A673 (cell line): ENCODE data around the gene IL15RA. TPM values are rescaled to one million over a fixed set of nuclear protein-coding genes. Genes with fewer than 3 reads are reported as not detected.

ENCODE experiments used
- Bru-seq: library from RNA; stranded (reverse); fragments of 400-500 nt; gene quantifications from one replicate; lab custom pipeline; 2021; lab: Mats Ljungman, UMichigan
- BruChase-seq, 2 experiments: library from RNA; stranded (reverse); fragments of 400-500 nt; gene quantifications; one replicate each; lab custom pipeline; 2021; lab: Mats Ljungman, UMichigan
- BruUV-seq: library from RNA; stranded (reverse); fragments of 400-500 nt; replicated peaks from 2 replicates; lab custom pipeline; 2021; lab: Mats Ljungman, UMichigan
- CTCF ChIA-PET: fragments of 300-600 bp; sonication (Branson Sonifier 250); formaldehyde crosslinking; loops from one replicate; lab custom pipeline; 2022; ENCODE audit warnings: antibody characterized with exemption; lab: Charles Lee
- POLR2A ChIA-PET: fragments of 300-600 bp; sonication (Branson Sonifier 250); formaldehyde crosslinking; loops from one replicate; lab custom pipeline; 2022; ENCODE audit warnings: antibody characterized with exemption; ENCODE audit not compliant: low non-redundant PET; lab: Charles Lee
- DNase-seq: peaks from one replicate; pipeline ENCODE4 v3.0.0-alpha.2; 2015; ENCODE audit warnings: low spot score
- H3K27ac ChIP-seq: fragments of 200-600 bp; sonication (generic); 2 replicates; pipeline ENCODE4 v1.5.1; 2016; ENCODE audit warnings: mixed run types, low read depth, mild to moderate bottlenecking, mixed read lengths, antibody characterized with exemption, low read length; ENCODE audit not compliant: poor library complexity, severe bottlenecking
- H3K27me3 ChIP-seq: fragments of 200-600 bp; sonication (generic); replicated peaks from 2 replicates; pipeline ENCODE4 v1.6.1; 2017; ENCODE audit warnings: mixed run types, low read depth, mild to moderate bottlenecking, mixed read lengths, antibody characterized with exemption, low read length; ENCODE audit not compliant: insufficient read depth, poor library complexity
- H3K36me3 ChIP-seq: fragments of 200-600 bp; sonication (generic); 2 replicates; pipeline ENCODE4 v1.6.1; 2016; ENCODE audit warnings: mixed run types, mild to moderate bottlenecking, mixed read lengths, antibody characterized with exemption, low read length; ENCODE audit not compliant: insufficient read depth, poor library complexity, severe bottlenecking
- H3K4me1 ChIP-seq: fragments of 200-600 bp; sonication (generic); 2 replicates; pipeline ENCODE4 v1.6.1; 2017; ENCODE audit warnings: mixed run types, mild to moderate bottlenecking, mixed read lengths, antibody characterized with exemption, low read length; ENCODE audit not compliant: insufficient read depth, poor library complexity, severe bottlenecking
- H3K4me3 ChIP-seq: fragments of 200-600 bp; sonication (generic); 2 replicates; pipeline ENCODE4 v1.5.1; 2016; ENCODE audit warnings: low read depth, mixed run types, mild to moderate bottlenecking, mixed read lengths, low read length; ENCODE audit not compliant: poor library complexity, severe bottlenecking
- H3K9me3 ChIP-seq: fragments of 200-600 bp; sonication (generic); 2 replicates; pipeline ENCODE4 v1.6.1; 2016; ENCODE audit warnings: mixed run types, low read depth, mild to moderate bottlenecking, mixed read lengths, antibody characterized with exemption, low read length; ENCODE audit not compliant: poor library complexity, severe bottlenecking
- EZH2 ChIP-seq: fragments of 200-600 bp; sonication (generic); IDR thresholded peaks from 2 replicates; pipeline ENCODE4 v1.6.1; 2017; ENCODE audit warnings: borderline replicate concordance, low read depth, mild to moderate bottlenecking, mixed read lengths, antibody characterized with exemption, low read length; ENCODE audit not compliant: poor library complexity, severe bottlenecking
- intact Hi-C: fragments of 100-400 bp; cut with micrococcal nuclease; formaldehyde crosslinking; loops from one replicate; pipeline ENCODE4 v1.10.0; 2022; ENCODE audit not compliant: unreplicated experiment
- long read RNA-seq: library from polyadenylated mRNA; stranded (forward); transcript quantifications from one replicate; pipeline ENCODE4 v2.0.0, GENCODE V29; 2022
- total RNA-seq: library from RNA; stranded (reverse); gene quantifications from 2 replicates; pipeline ENCODE4 v1.2.3, GENCODE V29; 2021
- TF ChIP-seq, protein P1 (sequence below): fragments of 300-800, 200-600 bp; sonication (generic); conservative IDR thresholded peaks from 2 replicates; pipeline ENCODE4 v1.5.1; 2017; ENCODE audit warnings: low read depth, mild to moderate bottlenecking, antibody characterized with exemption, low read length, moderate library complexity, mixed read lengths

IL15RA gene, protein sequence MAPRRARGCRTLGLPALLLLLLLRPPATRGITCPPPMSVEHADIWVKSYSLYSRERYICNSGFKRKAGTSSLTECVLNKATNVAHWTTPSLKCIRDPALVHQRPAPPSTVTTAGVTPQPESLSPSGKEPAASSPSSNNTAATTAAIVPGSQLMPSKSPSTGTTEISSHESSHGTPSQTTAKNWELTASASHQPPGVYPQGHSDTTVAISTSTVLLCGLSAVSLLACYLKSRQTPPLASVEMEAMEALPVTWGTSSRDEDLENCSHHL
- 1.1 and 1.7 TPM in 2 replicates for total RNA-seq
- Bru-seq, nascent RNA: percentile 32 among the genes with signal in this experiment
- BruChase-seq, experiment 1, labeled RNA remaining after a 2-hour chase: percentile 25 among the genes with signal in this experiment
- percentile 28 among the genes with signal in this experiment for BruChase-seq, experiment 2, labeled RNA remaining after a 6-hour chase
- long read RNA-seq, partial matches to known transcripts: 0 of 2 reads
- long read RNA-seq, other reads (novel, unspliced or antisense): 0 of 2 reads

DNA sequence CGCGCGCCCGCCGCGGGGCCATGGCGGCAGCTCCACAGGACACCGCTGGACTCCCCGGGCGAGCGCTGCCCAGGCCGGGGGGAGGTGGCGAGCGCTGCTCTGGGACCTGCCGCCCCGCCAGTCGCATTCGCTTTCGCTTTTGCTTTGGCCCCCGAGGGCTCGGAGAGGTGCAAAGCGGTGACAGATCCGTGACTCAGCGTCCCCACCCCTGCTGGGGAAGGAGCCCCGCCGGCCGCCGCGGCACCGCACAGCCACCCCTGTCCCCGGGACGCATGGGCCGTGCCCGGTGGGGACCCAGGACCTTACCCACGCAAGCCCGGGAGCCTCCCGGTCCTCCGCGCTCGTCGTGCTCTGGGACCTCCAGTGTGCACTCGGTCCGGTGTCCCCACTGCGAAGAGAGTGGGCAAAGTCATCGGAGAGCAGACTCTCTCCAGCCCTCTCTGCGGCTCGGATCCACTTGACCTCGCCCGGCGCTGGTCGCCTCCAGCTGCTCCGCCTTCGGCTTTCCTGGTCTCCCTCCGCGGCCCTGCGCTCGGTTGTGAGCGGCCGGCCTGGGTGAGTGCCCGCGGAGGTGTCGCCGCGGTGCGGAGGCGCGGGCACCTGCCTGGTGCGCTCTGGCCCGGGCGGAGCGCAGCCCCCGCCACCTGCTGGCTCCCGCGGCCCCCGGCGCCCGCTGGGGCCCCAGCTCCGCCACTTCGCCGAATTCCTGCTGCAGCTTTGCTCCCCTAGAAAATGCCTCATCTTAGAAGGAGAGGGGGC is at the start of gene IL15RA:
Gene IL15RA (minus strand): TSS at position 73 of the 759 bp plus-strand sequence. CDS start 51 bp downstream, at position 22.
- TF ChIP-seq EZH2: no peak
- TF ChIP-seq, protein P1, sequence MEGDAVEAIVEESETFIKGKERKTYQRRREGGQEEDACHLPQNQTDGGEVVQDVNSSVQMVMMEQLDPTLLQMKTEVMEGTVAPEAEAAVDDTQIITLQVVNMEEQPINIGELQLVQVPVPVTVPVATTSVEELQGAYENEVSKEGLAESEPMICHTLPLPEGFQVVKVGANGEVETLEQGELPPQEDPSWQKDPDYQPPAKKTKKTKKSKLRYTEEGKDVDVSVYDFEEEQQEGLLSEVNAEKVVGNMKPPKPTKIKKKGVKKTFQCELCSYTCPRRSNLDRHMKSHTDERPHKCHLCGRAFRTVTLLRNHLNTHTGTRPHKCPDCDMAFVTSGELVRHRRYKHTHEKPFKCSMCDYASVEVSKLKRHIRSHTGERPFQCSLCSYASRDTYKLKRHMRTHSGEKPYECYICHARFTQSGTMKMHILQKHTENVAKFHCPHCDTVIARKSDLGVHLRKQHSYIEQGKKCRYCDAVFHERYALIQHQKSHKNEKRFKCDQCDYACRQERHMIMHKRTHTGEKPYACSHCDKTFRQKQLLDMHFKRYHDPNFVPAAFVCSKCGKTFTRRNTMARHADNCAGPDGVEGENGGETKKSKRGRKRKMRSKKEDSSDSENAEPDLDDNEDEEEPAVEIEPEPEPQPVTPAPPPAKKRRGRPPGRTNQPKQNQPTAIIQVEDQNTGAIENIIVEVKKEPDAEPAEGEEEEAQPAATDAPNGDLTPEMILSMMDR: no peak
- H3K4me1 ChIP-seq: no peaks in the 10 kb centered on the region
- peak within 1 kb of the TSS; percentile 76 for H3K4me3 ChIP-seq
- peaks cover 14% of the 10 kb centered on the region for H3K27me3 ChIP-seq
- no peaks in the 10 kb centered on the region for H3K36me3 ChIP-seq
- POLR2A ChIA-PET: interaction anchor here (0.7 kb wide), 1 partner anchor 89 kb away, joined by 5 read pairs; no protein-coding TSS in a partner anchor
- H3K27ac ChIP-seq: peak within 1 kb of the TSS; percentile 13
- CTCF ChIA-PET: no interaction called here
- DNase-seq: peak; percentile 52
- no peaks in the 10 kb centered on the region for H3K9me3 ChIP-seq
- BruUV-seq: no TSS peak
- intact Hi-C loops: no loop called here

GRCh38 chr10:6025683-6026255 is 48.4 kb upstream of the IL15RA start:
- CTCF ChIA-PET: no interaction called here

GRCh38 chr10:6024334-6024682 is 47.0 kb upstream of the IL15RA start:
- H3K9me3 ChIP-seq: no peaks in the 10 kb centered on the region
- ChIA-PET POLR2A (no interaction called here), CTCF (no interaction called here)
- no TSS peak for BruUV-seq
- peaks cover 10% of the 10 kb centered on the region for H3K27me3 ChIP-seq
- DNase-seq: no peak
- no peaks in the 10 kb centered on the region for H3K36me3 ChIP-seq
- no peak for TF ChIP-seq EZH2
- TF ChIP-seq, protein P1: no peak
- H3K27ac ChIP-seq: no peak overlapping the region
- intact Hi-C loops: no loop called here
- H3K4me3 ChIP-seq: no peak overlapping the region
- H3K4me1 ChIP-seq: no peaks in the 10 kb centered on the region

More at GRCh38 chr10:6025683-6026255, 48.4 kb upstream of the IL15RA start:
- Histone ChIP-seq H3K36me3 (no peaks in the 10 kb centered on the region), H3K27me3 (peaks cover 10% of the 10 kb centered on the region), H3K27ac (no peak overlapping the region), H3K4me1 (no peaks in the 10 kb centered on the region), H3K4me3 (no peak overlapping the region), H3K9me3 (peaks cover 10% of the 10 kb centered on the region)
- peak; percentile 16 for DNase-seq
- POLR2A ChIA-PET: no interaction called here
- BruUV-seq: no TSS peak
- TF ChIP-seq, protein P1: no peak
- TF ChIP-seq EZH2: no peak
- intact Hi-C loops: no loop called here
